NCI-H446 (cell line): ENCODE results near the gene COL4A1.

Experiments
- DNase-seq, 2 experiments: peaks; one replicate each; lab custom pipeline; 2025; lab: John Stamatoyannopoulos, UW

COL4A1 gene

GRCh38 chr13:110221406-110222117, 85.4 kb downstream of the COL4A1 start:
- no peak for DNase-seq

DNA sequence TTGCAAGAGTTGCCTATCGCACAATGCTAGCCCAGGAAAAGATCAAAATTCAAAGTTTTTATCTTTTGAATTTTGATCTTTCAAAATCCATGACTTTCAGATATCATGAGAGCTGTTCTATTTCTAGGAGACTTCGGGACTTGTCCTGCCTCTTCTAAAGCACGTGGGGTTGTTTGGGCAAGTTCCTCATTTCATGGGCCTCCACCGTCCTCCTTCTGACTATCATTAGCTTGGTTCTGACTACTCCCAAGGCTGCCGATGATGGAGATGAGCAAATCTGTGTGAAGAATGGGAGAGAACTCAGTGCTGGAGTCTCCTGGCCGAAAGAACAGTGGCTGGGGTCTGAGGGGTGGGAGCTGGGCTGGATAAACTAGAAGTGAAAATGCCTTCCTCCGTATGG, 86.5 kb downstream of the COL4A1 start:
- no peak for DNase-seq

GRCh38 chr13:110218581-110219201, 88.3 kb downstream of the COL4A1 start:
- no peak for DNase-seq

GRCh38 chr13:110217811-110218210, 89.1 kb downstream of the COL4A1 start:
- DNase-seq = no peak

GRCh38 chr13:110217085-110217484, 89.9 kb downstream of the COL4A1 start:
- no peak for DNase-seq

DNA sequence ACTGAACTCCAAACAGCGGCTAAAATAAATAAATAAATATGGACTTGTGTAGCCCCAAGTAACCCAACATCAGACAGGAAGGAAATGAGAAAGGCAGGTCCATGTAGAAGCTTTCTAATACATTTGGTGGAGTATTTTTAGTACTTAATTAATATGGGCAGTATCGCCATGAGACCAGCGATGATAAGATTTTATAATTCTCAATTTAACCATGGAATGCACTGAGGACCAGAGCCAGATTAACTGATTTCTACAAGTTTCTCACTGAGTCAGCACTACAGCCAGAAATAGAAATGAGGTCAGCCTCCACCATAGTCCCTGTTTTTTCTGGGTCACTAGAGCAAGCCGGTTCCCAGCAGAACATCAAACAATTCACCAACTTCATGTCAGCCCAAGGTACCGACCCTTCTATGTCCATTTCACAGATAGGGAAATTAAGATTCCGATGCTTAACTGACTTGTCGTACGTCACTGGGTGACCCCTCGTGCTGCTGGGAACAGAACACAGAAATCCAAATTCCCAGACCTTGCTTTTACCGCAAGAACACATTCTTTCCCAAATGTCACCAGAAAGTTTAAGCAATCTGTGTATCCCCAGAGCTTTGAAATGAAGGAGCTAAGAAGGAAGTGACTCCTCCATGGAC, 90.4 kb downstream of the COL4A1 start:
- no peak for DNase-seq

- DNase-seq = no peak
Measured at GRCh38 chr13:110216006-110216397, 91.0 kb downstream of the COL4A1 start.

GRCh38 chr13:110215606-110216005, 91.4 kb downstream of the COL4A1 start:
- DNase-seq = no peak

- no peak for DNase-seq
Measured at GRCh38 chr13:110214637-110215036, 92.3 kb downstream of the COL4A1 start.

DNA sequence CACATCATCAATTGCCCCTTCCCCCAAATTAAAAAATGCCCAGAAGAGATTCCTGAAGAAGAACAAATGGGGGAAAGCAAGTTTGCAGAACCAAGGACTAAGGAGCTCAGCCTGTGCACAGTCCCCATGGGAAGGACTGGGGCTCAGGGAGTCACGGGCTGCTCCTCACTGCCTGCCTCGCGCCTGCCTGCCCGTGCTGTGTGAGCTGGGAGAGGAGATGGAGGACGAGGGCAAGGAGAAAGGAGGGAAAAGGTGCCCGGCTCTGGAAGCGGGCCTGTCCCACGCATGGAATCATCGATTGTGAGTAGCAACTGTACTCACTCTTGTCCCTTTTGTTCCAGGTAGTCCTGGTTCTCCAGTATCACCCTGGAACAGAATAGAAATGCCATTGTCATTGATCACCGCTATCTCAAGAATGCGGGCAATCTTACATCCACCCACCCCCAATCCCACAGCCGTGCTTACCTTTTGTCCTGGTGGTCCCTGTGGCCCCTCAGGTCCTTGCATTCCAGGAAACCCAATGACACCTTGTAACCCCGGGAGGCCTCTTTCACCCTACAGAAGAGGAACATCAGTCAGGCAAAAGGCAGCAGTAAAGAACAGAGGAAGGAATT, 93.4 kb downstream of the COL4A1 start:
- no peak for DNase-seq

DNA sequence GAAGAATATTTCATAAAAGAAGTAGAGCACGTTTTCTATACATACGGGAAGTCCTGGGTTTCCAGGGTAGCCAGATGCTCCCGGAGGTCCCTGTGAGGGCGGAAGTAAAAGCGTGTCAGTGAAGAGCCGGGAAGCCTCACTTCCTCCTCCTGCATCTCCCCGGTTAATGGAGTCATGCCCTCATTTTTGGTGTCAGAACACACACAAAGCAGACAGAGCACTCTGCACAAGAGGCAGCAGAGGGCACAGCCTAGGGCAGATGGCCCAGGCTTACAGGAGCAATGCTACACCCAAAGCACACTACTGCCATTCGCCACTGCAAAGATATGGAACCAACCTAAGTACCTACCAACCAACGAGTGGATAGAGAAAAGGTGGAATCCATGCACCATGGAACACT, 94.4 kb downstream of the COL4A1 start:
- no peak for DNase-seq

GRCh38 chr13:110211735-110212134, 95.2 kb downstream of the COL4A1 start:
- no peak for DNase-seq

- DNase-seq = no peak
Measured at GRCh38 chr13:110211046-110211445, 95.9 kb downstream of the COL4A1 start.

DNA sequence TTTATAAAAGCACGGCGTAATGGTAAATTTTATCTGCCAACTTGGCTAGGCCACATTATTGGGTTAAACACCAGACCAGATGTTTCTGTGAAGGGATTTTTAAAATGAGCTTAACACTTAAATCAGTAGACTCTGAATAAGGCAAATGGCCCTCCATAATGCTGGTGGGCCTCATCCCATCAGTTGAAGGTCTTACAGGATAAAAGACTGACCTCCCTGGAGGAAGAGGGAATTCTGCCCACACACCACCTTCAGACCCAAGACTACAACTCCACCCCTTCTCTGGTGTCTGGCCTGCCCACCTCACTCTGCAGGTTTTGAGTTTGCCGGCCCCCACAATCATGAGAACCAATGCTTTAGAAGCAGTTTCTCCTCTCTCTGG, 96.4 kb downstream of the COL4A1 start:
- DNase-seq = no peak

DNA sequence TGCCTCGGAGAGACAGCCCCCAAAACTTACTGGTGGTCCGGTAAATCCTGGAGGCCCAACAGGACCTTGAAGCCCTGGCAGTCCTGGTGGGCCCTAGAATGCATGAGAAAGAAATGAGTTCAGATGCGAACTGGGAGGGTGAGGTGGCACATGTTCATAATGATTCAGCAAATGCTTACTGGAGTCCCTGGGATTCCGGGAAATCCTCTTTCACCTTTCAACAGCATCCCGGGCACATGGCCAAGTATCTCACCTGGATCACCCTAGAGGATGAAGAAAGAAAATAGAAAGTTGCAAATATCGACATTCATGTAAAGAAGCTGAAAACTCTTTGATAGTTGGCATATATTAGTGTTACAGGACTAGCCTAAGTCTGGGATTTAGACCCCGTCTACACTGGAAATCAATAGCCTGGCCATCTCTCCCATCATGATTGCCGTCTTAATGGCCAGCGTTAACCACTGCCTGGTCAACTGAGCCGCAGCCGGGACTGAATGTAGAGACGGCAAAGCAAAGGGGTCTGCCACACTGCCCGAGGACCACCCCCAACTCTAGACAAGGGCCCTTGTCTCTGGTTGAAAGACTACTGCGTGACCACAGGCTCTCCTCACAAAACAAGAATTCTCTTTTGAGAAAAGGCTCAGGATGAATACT, 96.9 kb downstream of the COL4A1 start:
- no peak for DNase-seq

DNA sequence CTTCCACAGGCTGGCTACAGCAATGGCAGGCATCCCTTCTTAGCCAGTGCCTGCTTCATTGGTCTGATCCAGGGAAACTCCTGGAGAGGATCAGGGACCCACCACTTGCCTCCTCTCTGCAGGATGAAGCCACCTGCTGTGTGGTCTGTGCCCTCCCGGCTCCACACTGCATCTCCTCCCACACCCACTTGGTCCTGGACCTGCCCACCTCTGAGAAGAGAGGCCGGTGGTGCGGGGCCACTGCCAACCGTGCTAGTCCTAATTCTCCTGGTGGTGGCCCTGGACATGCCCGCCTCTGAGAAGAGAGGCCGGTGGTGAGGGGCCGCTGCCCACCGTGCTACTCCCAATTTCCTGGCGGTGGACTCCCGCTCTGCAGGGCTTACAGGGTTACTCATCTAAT, 98.8 kb downstream of the COL4A1 start:
- DNase-seq = no peak

DNA sequence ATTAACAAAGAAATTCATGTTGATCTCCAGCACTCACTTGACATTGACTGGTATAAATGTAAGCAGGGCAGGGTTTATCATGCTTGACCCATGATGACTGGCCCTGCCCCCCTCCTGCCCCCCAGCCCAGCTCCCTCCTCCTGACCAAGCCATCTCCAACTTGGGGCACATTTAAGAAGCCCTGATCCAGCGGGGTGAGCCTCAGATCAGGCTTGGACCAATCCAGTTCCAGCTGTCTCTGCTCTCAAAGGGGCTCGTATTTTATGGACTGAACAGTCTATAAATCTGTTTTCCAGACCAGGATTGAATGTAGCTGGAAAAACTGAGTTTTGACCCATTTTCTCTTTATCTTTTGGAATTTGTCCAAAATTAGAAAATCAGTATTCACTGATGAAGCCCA, 100.0 kb downstream of the COL4A1 start:
- DNase-seq = no peak

- no peak for DNase-seq
Measured at GRCh38 chr13:110206185-110206584, 100.8 kb downstream of the COL4A1 start.

- DNase-seq = no peak
Measured at GRCh38 chr13:110201114-110201513, 105.8 kb downstream of the COL4A1 start.

- DNase-seq = no peak
Measured at GRCh38 chr13:110200276-110200870, 106.6 kb downstream of the COL4A1 start.

DNA sequence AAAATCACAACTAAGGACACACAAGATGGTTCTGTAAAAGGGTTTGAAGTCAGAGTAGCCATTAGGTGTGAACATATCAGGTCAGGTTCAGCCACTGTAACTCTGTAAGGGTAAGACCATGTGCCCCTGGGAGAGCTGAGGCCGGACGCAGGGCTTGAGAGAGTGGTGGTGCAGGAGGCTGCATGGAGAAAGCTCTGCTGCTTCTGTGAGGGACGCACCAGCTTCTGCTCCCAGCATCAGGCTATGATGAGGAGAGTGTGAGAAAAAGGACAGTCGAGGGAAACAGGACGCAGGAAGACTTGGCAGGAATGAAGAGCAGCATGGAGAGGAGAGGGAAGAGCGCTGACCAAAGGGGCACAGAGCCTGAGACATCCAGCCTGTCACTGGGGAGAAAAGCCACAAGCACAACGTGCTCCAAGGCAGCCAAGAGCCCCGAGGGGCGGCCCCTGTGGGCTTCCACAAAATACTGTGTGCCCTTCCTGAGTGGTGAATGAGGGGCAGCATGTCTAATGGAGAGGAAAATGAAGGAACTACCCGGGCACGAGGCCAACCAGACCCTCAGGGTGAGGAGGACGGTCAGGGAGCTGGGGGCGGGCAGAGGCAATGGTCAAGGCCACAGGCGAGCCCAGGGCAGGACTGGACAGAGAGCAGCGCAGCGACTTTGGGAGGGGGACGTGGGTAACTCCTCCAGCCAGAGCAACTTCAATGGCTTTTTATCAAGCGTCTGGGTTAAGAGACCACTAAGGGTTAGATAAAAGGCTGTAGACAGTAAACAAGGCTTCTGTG, 107.7 kb downstream of the COL4A1 start:
- DNase-seq = no peak
